Panc1 (cell line): Measurements from ENCODE around the gene DCUN1D4. TPM values are rescaled to one million over a fixed set of nuclear protein-coding genes. Genes with fewer than 3 reads are reported as not detected.

Experiments used
- ATAC-seq: fragments of 200-7000 bp; cut with Tn5 transposase; 2 replicates; pipeline ENCODE4 v1.9.1; 2020; ENCODE audit warnings: mild to moderate bottlenecking, moderate library complexity
- BruUV-seq: library from RNA; stranded (reverse); fragments of 400-500 nt; replicated peaks from 2 replicates; lab custom pipeline; 2021; lab: Mats Ljungman, UMichigan
- CTCF ChIA-PET: fragments of 300-600 bp; sonication (Branson Sonifier 250); formaldehyde crosslinking; loops from one replicate; lab custom pipeline; 2022; ENCODE audit warnings: antibody characterized with exemption; lab: Charles Lee
- POLR2A ChIA-PET: fragments of 300-600 bp; sonication (Branson Sonifier 250); formaldehyde crosslinking; loops from one replicate; lab custom pipeline; 2022; ENCODE audit warnings: antibody characterized with exemption; lab: Charles Lee
- DNase-seq: peaks from one replicate; pipeline ENCODE4 v3.0.0-alpha.2; 2010; ENCODE audit warnings: low read depth, low spot score
- H3K27ac ChIP-seq: 2 replicates; pipeline ENCODE4 v1.5.1; 2011; ENCODE audit warnings: mild to moderate bottlenecking, low read length, inconsistent platforms
- H3K27me3 ChIP-seq: fragments of 200-500 bp; sonication (Bioruptor generic); 2 replicates; pipeline ENCODE4 v1.6.0; 2014; ENCODE audit warnings: low read length, inconsistent platforms; ENCODE audit not compliant: control insufficient read depth, insufficient read depth
- H3K36me3 ChIP-seq: fragments of 200-500 bp; sonication (Bioruptor generic); 2 replicates; pipeline ENCODE4 v1.5.1; 2014; ENCODE audit warnings: inconsistent platforms, mild to moderate bottlenecking, low read length, moderate library complexity; ENCODE audit not compliant: control insufficient read depth, insufficient read depth
- H3K4me1 ChIP-seq: 2 replicates; pipeline ENCODE4 v1.5.1; 2011; ENCODE audit warnings: inconsistent platforms, mild to moderate bottlenecking, low read length, moderate library complexity; ENCODE audit not compliant: control insufficient read depth, insufficient read depth
- H3K4me3 ChIP-seq, 2 experiments: 2 replicates each; pipeline ENCODE4 v1.5.1; 2011 to 2012; ENCODE audit warnings: low read depth in 2 of 2, low read length in 2 of 2, mild to moderate bottlenecking in 2 of 2, inconsistent platforms in 1 of 2, moderate library complexity in 1 of 2
- H3K9me3 ChIP-seq: fragments of 200-500 bp; sonication (Bioruptor generic); 2 replicates; pipeline ENCODE4 v1.5.1; 2014; ENCODE audit warnings: low read depth, mild to moderate bottlenecking, inconsistent platforms, low read length, moderate library complexity; ENCODE audit not compliant: control insufficient read depth, insufficient read depth
- POLR2AphosphoS5 ChIP-seq: IDR thresholded peaks from 2 replicates; pipeline ENCODE4 v1.6.1; 2012; ENCODE audit warnings: mild to moderate bottlenecking, low read depth, low read length, moderate library complexity
- SIN3A ChIP-seq: IDR thresholded peaks from 2 replicates; pipeline ENCODE4 v1.6.1; 2012; ENCODE audit warnings: low read depth, mild to moderate bottlenecking, low read length, moderate library complexity, borderline replicate concordance; ENCODE audit not compliant: insufficient read depth
- TCF7L2 ChIP-seq: IDR thresholded peaks from 2 replicates; pipeline ENCODE4 v1.6.1; 2011; ENCODE audit warnings: mild to moderate bottlenecking, low read depth, low read length, inconsistent platforms
- in situ Hi-C: cut with HindIII; loops from 2 replicates; pipeline ENCODE4 v1.10.0; 2016; ENCODE audit warnings: low sequenced_read_pairs, low pct_unique_long_range_greater_than_20kb
- intact Hi-C: fragments of 100-400 bp; cut with micrococcal nuclease; formaldehyde crosslinking; loops from one replicate; pipeline ENCODE4 v1.10.0; 2022; ENCODE audit not compliant: unreplicated experiment
- total RNA-seq: library from RNA; stranded (reverse); gene quantifications from one replicate; pipeline ENCODE4 v1.2.1, GENCODE V29; 2021; ENCODE audit not compliant: unreplicated experiment
- TF ChIP-seq, protein P1 (sequence below), 2 experiments: IDR thresholded peaks; 2 replicates each; pipeline ENCODE4 v1.6.1; 2011 to 2012; ENCODE audit warnings: low read depth in 2 of 2, control low read depth in 1 of 2, low read length in 1 of 2, mild to moderate bottlenecking in 1 of 2, moderate library complexity in 1 of 2; ENCODE audit not compliant: insufficient read depth in 1 of 2
- TF ChIP-seq, protein P2 (sequence below): fragments of 450-650 bp; IDR thresholded peaks from 2 replicates; pipeline ENCODE4 v1.5.1; 2017; ENCODE audit warnings: mild to moderate bottlenecking

DCUN1D4 gene
- total RNA-seq, 1 experiment from 2014 or later = 64.6 TPM

DNA sequence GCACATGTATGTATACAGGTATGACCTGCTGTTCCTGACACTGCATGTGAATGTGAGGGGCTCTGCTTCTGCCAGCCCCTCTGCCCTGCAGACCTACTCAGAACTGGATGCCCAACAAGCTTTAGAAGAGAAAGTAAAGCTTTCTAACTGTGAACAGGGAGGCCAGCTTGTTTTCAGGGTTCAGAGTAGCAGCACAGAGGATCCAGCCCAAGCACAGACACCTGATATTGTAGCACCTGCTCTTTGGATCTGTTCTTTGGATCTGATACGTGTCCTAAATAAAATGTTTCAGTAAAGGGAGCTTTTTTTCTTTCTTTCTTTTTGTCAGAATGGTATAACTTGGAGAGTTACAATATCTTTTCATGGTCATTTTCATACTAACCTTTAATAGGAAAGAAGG is 19.2 kb downstream of the DCUN1D4 start:
- Histone ChIP-seq H3K27me3 (no peaks in the 10 kb centered on the region), H3K36me3 (peaks cover 8% of the 10 kb centered on the region; the same call in 1 of the 2 replicates), H3K9me3 (no peaks in the 10 kb centered on the region), H3K4me1 (no peaks in the 10 kb centered on the region; the same call in 1 of the 2 replicates), H3K4me3 (no peak overlapping the region), H3K27ac (no peak overlapping the region)
- no TSS peak for BruUV-seq
- TF ChIP-seq POLR2AphosphoS5 = no peak
- TF ChIP-seq, protein P1, sequence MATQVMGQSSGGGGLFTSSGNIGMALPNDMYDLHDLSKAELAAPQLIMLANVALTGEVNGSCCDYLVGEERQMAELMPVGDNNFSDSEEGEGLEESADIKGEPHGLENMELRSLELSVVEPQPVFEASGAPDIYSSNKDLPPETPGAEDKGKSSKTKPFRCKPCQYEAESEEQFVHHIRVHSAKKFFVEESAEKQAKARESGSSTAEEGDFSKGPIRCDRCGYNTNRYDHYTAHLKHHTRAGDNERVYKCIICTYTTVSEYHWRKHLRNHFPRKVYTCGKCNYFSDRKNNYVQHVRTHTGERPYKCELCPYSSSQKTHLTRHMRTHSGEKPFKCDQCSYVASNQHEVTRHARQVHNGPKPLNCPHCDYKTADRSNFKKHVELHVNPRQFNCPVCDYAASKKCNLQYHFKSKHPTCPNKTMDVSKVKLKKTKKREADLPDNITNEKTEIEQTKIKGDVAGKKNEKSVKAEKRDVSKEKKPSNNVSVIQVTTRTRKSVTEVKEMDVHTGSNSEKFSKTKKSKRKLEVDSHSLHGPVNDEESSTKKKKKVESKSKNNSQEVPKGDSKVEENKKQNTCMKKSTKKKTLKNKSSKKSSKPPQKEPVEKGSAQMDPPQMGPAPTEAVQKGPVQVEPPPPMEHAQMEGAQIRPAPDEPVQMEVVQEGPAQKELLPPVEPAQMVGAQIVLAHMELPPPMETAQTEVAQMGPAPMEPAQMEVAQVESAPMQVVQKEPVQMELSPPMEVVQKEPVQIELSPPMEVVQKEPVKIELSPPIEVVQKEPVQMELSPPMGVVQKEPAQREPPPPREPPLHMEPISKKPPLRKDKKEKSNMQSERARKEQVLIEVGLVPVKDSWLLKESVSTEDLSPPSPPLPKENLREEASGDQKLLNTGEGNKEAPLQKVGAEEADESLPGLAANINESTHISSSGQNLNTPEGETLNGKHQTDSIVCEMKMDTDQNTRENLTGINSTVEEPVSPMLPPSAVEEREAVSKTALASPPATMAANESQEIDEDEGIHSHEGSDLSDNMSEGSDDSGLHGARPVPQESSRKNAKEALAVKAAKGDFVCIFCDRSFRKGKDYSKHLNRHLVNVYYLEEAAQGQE (IDR thresholded peaks at IDR 0.05; ENCODE audit: insufficient read depth in 1 of 2, low read depth in 2 of 2, low read length in 1 of 2) = no peak
- TF ChIP-seq, protein P2, sequence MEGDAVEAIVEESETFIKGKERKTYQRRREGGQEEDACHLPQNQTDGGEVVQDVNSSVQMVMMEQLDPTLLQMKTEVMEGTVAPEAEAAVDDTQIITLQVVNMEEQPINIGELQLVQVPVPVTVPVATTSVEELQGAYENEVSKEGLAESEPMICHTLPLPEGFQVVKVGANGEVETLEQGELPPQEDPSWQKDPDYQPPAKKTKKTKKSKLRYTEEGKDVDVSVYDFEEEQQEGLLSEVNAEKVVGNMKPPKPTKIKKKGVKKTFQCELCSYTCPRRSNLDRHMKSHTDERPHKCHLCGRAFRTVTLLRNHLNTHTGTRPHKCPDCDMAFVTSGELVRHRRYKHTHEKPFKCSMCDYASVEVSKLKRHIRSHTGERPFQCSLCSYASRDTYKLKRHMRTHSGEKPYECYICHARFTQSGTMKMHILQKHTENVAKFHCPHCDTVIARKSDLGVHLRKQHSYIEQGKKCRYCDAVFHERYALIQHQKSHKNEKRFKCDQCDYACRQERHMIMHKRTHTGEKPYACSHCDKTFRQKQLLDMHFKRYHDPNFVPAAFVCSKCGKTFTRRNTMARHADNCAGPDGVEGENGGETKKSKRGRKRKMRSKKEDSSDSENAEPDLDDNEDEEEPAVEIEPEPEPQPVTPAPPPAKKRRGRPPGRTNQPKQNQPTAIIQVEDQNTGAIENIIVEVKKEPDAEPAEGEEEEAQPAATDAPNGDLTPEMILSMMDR = no peak
- no peak for TF ChIP-seq TCF7L2
- TF ChIP-seq SIN3A = no peak
- ATAC-seq (no peak), DNase-seq (no peak)
- ChIA-PET CTCF (no interaction called here), POLR2A (no interaction called here)
- intact Hi-C loops = no loop called here
- in situ Hi-C loops = no loop called here

DNA sequence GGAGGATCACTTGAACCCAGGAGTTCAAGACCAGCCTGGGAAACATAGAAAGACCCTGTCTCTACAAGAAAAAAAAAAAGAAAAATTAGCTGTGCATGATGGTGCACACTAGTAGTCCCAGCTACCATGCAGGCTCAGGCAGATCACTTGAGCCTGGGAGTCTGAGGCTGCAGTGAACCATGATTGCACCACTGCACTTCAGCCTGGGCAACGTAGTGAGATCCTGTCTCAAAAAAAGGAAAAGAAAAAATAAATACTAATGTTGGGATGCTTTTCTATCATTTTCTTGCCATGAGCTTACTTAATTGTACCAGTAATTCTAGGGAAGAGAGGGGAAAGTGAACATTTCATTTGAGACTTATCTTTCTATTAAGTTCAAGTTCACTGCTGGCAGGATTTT is 19.8 kb downstream of the DCUN1D4 start:
- ATAC-seq (no peak), DNase-seq (no peak)
- no peak overlapping the region for H3K27ac ChIP-seq
- intact Hi-C loops = no loop called here
- no peaks in the 10 kb centered on the region; the same call in 1 of the 2 replicates for H3K4me1 ChIP-seq
- no TSS peak for BruUV-seq
- TF ChIP-seq, protein P1 (IDR thresholded peaks at IDR 0.05; ENCODE audit: insufficient read depth in 1 of 2, low read depth in 2 of 2, low read length in 1 of 2) = no peak
- no peak for TF ChIP-seq SIN3A
- TF ChIP-seq, protein P2 = no peak
- no peak for TF ChIP-seq TCF7L2
- TF ChIP-seq POLR2AphosphoS5 = no peak
- CTCF ChIA-PET = no interaction called here
- in situ Hi-C loops = no loop called here
- H3K36me3 ChIP-seq = peaks cover 8% of the 10 kb centered on the region; the same call in 1 of the 2 replicates
- H3K4me3 ChIP-seq = no peak overlapping the region
- POLR2A ChIA-PET = no interaction called here
- no peaks in the 10 kb centered on the region for H3K9me3 ChIP-seq
- H3K27me3 ChIP-seq = no peaks in the 10 kb centered on the region
